Left hindlimb (tissue), 1 donor: ENCODE results near the gene ARHGAP35.

Experiments used
- DNase-seq: peaks from one replicate; pipeline ENCODE4 v3.0.0-alpha.2; 2018

Gene ARHGAP35

GRCh38 chr19:46906221-46906620 is 45.4 kb downstream of the ARHGAP35 start:
- no peak for DNase-seq

GRCh38 chr19:46907880-46908279 is 47.1 kb downstream of the ARHGAP35 start:
- DNase-seq, result no peak

- no peak for DNase-seq
Measured at GRCh38 chr19:46909356-46909755, 48.6 kb downstream of the ARHGAP35 start.
